ENCODE results near the gene SLC25A30. TPM values are rescaled to one million over a fixed set of nuclear protein-coding genes. Genes with fewer than 3 reads are reported as not detected.
"Not testable (repeated sequence)": the region's sequence is repeated elsewhere in the genome, so short reads cannot be mapped to it uniquely, and the experiment has no call there.

The SLC25A30 gene
- total and polyA plus RNA-seq, 12 donors, result 3.4 to 45.6 (median 19.0) TPM

GRCh38 chr13:45377314-45377713, 40.9 kb downstream of the SLC25A30 start:
- H3K4me3 ChIP-seq; H3K9me3 ChIP-seq (replicated peaks in 1 of 3); H3K27me3 ChIP-seq; H3K36me3 ChIP-seq (replicated peaks in 1 of 2); DNase-seq; H3K27ac ChIP-seq; H3K4me1 ChIP-seq (replicated peaks in 1 of 2): not testable (repeated sequence)
- intact Hi-C loops (cut with DNase I), result loop anchor here in 1 of 2 donors (10.0 kb wide), 1 partner anchor 117 kb away; no protein-coding TSS in a partner anchor
- 80 to 86% (median 85%) methylated on average over 1 to 11 of the region's 12 CpGs; no CpG with 5 or more reads in 1 of the 4 donors for WGBS, 4 donors

DNA sequence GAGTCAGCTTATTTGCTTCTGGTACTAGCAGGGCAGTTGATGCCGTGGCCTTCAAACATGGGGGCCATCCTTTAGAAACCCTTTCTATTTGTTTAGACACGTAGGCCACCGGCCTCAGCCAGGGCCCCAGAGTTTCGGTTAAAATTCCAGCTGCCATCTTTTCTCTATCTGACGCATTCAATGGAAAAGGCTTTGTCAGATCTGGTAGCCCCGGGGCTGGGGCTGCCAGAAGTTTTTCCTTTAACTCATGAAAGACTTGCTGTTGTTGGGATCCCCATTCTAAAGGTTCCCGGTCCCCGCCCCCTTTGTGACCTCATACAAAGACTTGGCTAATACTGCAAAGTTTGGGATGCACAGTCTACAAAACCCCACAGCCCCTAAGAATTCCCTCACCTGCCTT, 41.5 kb downstream of the SLC25A30 start:
- not testable (repeated sequence) for H3K4me3 ChIP-seq; DNase-seq; H3K27me3 ChIP-seq; H3K27ac ChIP-seq; H3K9me3 ChIP-seq (replicated peaks in 1 of 3); H3K4me1 ChIP-seq (replicated peaks in 1 of 2); H3K36me3 ChIP-seq (replicated peaks in 1 of 2)
- 86 to 93% (median 91%) methylated on average over 7 to 8 of the region's 8 CpGs for WGBS, 4 donors
- intact Hi-C loops (cut with DNase I), result loop anchor here in 1 of 2 donors (10.0 kb wide), 1 partner anchor 118 kb away; no protein-coding TSS in a partner anchor

DNA sequence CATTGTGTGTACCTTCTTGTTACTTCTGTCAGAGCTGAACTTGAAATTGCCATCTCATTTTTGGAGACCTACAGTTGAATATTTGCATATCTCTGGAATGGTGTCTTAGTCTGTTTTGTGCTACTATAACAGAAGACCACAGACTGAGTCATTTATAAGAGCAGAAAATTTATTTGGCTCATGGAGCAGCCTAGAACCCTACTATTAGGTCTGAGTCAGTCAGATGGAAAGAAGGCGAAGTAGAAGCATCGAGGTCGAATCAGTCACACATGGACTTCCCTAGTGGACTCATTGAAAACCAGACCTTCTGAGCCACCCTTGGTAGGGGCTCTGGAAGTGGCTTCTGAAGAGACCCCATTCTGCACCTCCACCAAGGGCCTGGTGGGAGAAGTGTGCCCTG, 43.3 kb downstream of the SLC25A30 start:
- no peak for TF ChIP-seq POLR2A (IDR thresholded peaks at IDR 0.05)
- TF ChIP-seq, protein P1, sequence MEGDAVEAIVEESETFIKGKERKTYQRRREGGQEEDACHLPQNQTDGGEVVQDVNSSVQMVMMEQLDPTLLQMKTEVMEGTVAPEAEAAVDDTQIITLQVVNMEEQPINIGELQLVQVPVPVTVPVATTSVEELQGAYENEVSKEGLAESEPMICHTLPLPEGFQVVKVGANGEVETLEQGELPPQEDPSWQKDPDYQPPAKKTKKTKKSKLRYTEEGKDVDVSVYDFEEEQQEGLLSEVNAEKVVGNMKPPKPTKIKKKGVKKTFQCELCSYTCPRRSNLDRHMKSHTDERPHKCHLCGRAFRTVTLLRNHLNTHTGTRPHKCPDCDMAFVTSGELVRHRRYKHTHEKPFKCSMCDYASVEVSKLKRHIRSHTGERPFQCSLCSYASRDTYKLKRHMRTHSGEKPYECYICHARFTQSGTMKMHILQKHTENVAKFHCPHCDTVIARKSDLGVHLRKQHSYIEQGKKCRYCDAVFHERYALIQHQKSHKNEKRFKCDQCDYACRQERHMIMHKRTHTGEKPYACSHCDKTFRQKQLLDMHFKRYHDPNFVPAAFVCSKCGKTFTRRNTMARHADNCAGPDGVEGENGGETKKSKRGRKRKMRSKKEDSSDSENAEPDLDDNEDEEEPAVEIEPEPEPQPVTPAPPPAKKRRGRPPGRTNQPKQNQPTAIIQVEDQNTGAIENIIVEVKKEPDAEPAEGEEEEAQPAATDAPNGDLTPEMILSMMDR (IDR thresholded peaks at IDR 0.05), result no peak
- H3K27ac ChIP-seq, result no peak overlapping the region
- no peaks in the 10 kb centered on the region for H3K27me3 ChIP-seq
- DNase-seq, result no peak
- H3K9me3 ChIP-seq (replicated peaks in 1 of 3), result no peaks in the 10 kb centered on the region
- H3K4me1 ChIP-seq (replicated peaks in 1 of 2), result peaks cover 3 to 9% of the 10 kb centered on the region in 2 donors
- no peaks in the 10 kb centered on the region for H3K36me3 ChIP-seq (replicated peaks in 1 of 2)
- H3K4me3 ChIP-seq, result no peak overlapping the region
- 89 to 96% (median 90%) methylated on average over 3 of the region's 3 CpGs for WGBS, 4 donors
- intact Hi-C loops (cut with DNase I), result loop anchor here in 1 of 2 donors (10.0 kb wide), 1 partner anchor 120 kb away; no protein-coding TSS in a partner anchor

- peaks cover 3 to 9% of the 10 kb centered on the region in 2 donors for H3K4me1 ChIP-seq (replicated peaks in 1 of 2)
- no peaks in the 10 kb centered on the region for H3K27me3 ChIP-seq
- H3K4me3 ChIP-seq, result no peak overlapping the region
- DNase-seq, result no peak
- intact Hi-C loops (cut with DNase I), result loop anchor here in 1 of 2 donors (10.0 kb wide), 1 partner anchor 122 kb away; no protein-coding TSS in a partner anchor
- 89 to 94% (median 92%) methylated on average over 5 of the region's 5 CpGs for WGBS, 4 donors
- no peak for TF ChIP-seq POLR2A (IDR thresholded peaks at IDR 0.05)
- TF ChIP-seq, protein P1 (IDR thresholded peaks at IDR 0.05), result no peak
- H3K27ac ChIP-seq, result no peak overlapping the region
- no peaks in the 10 kb centered on the region for H3K36me3 ChIP-seq (replicated peaks in 1 of 2)
- H3K9me3 ChIP-seq (replicated peaks in 1 of 3), result no peaks in the 10 kb centered on the region
Observed at GRCh38 chr13:45373162-45373547, 45.0 kb downstream of the SLC25A30 start.

- no peak overlapping the region for H3K4me3 ChIP-seq
- no peak overlapping the region for H3K27ac ChIP-seq
- no peaks in the 10 kb centered on the region for H3K27me3 ChIP-seq
- peak in 3 of 7 donors; percentile 30 to 38 (median 37) for DNase-seq
- 75 to 83% (median 81%) methylated on average over 24 of the region's 24 CpGs for WGBS, 4 donors
- H3K36me3 ChIP-seq (replicated peaks in 1 of 2), result no peaks in the 10 kb centered on the region
- intact Hi-C loops (cut with DNase I), result loop anchor here in 1 of 2 donors (10.0 kb wide), 1 partner anchor 122 kb away; no protein-coding TSS in a partner anchor
- peaks cover 3 to 9% of the 10 kb centered on the region in 2 donors for H3K4me1 ChIP-seq (replicated peaks in 1 of 2)
- TF ChIP-seq POLR2A (IDR thresholded peaks at IDR 0.05), result no peak
- TF ChIP-seq, protein P1 (IDR thresholded peaks at IDR 0.05), result no peak
- H3K9me3 ChIP-seq (replicated peaks in 1 of 3), result no peaks in the 10 kb centered on the region
Observed at GRCh38 chr13:45372189-45373161, 45.7 kb downstream of the SLC25A30 start.
